SHP77 treated with DMSO at 0.1 percent for 48 hours (cell line): ENCODE measurements around the gene SNF8.
"Not testable (repeated sequence)": the region's sequence is repeated elsewhere in the genome, so short reads cannot be mapped to it uniquely, and the experiment has no call there.

Experiments used
- DNase-seq: peaks from one replicate; lab custom pipeline; 2025; lab: John Stamatoyannopoulos, UW

The SNF8 gene, protein sequence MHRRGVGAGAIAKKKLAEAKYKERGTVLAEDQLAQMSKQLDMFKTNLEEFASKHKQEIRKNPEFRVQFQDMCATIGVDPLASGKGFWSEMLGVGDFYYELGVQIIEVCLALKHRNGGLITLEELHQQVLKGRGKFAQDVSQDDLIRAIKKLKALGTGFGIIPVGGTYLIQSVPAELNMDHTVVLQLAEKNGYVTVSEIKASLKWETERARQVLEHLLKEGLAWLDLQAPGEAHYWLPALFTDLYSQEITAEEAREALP

GRCh38 chr17:48944515-48945260, at the start of gene SNF8:
TSS of gene SNF8 (minus strand) at chr17:48944842. CDS start at chr17:48944734, 108 bp downstream.
- peak; percentile 76 for DNase-seq

- DNase-seq: no peak
These were observed 49.3 kb upstream of the SNF8 start for GRCh38 chr17:48993951-48994350.

GRCh38 chr17:48993305-48993704, 48.7 kb upstream of the SNF8 start:
- DNase-seq: no peak

DNA sequence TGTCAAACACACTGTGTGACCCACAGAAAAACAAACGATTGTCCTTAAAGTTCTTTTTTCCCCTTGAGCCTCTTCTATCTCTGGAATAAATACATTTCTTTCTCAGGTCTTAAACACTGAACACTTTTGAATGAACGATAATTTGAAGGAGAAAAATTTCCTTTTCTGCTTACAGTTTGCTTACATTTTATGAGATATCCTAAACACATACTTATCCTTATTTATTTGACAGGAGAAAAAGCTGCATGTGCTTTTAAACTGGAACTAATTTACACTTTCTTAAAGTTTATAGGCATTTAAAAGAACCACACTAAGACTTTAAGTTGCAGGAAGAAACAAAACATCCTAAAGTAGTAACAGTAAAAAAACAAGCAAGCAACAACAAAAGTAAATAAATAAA, 47.8 kb upstream of the SNF8 start:
- no peak for DNase-seq

DNA sequence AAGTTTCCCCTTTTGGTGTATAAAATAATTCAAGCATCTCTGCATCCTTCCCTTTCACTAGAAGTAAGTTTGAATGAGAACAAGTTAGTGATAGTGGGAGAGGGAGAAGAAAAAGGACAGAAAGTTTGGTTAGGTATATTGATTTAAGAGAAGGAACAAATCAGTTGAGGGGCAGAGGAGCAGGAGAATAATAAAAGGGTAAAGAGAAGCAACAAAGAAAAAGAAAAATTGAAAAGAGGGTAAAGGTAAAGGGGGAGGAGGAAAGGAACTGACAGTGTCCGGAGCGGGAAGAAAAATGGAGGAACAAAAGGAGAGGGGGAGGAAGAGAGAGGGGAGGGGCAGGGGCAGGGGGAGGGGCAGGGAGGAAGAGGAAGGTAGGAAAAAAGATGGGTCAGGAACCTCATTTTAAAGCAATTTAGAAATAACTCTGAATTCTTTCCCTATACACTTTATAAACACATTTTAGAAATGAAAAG, 46.3 kb upstream of the SNF8 start:
- DNase-seq: no peak

DNA sequence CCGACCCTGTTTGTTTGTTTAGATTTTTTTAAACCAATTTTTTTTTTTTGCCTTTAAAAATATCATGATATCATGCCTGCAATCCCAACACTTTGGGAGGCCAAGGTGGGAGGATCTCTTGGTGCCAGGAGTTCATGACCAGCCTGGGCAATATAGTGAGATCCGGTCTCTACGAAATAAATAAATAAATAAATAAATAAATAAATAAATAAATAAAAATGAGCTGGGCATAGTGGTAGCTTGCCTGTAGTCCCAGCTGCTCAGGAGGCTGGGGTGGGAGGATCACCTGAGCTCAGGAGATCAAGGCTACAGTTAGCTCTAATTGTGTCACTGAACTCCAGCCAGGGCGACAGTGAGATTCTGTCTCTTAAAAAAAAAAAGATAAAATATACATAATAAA, 44.5 kb upstream of the SNF8 start:
- DNase-seq: no peak

GRCh38 chr17:48985436-48986245, 41.0 kb upstream of the SNF8 start:
- DNase-seq: no peak

DNA sequence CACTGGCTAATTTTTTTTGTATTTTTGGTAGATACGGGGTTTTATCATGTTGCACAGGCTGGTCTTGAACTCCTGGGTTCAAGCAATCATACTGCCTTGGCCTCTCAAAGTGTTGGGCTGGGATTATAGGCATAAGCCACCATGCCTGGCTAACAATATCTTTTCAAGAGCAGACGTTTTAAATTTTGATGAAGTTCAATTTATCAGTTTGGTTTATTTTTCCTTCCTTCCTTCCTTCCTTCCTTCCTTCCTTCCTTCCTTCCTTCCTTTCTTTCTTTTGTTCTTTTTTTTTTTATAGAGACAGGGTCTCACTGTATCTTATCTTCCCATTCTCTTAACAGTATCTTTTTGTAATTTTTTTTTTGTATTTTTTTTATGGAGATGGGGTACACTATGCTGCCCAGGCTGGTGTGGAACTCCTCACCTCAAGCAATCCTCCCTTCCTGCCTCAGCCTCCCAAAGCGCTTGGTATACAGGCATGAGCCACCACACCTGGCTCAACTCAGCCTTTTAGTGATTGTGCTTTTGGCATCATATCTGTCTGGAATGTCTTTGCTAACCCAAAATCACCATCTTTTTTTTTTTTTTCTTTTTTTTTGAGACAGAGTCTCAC, 37.4 kb upstream of the SNF8 start:
- DNase-seq: no peak

DNA sequence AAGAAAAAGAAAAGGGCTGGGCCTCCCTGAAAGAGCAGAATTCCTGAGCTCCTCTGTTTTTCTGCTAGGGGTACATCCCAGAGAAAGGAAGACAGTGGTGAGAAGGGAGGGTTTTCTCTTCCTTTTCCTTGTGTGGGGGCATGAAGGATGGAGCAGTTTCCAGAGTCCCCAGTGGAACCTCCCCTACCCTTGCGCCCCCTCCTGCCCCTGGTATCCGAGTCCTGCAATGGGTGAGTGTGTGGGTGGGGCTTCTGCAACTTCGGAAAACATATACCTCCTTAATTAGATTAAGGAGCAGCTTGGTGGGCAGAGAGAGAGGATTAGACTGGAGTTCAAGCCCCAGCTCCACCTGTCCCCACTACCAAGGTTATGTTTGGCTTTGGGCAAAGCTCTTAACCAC, 29.2 kb upstream of the SNF8 start:
- no peak for DNase-seq

GRCh38 chr17:48972749-48973097, 28.1 kb upstream of the SNF8 start:
- no peak for DNase-seq

GRCh38 chr17:48970865-48971687, 26.4 kb upstream of the SNF8 start:
- no peak for DNase-seq

GRCh38 chr17:48970224-48970623, 25.6 kb upstream of the SNF8 start:
- DNase-seq: no peak

DNA sequence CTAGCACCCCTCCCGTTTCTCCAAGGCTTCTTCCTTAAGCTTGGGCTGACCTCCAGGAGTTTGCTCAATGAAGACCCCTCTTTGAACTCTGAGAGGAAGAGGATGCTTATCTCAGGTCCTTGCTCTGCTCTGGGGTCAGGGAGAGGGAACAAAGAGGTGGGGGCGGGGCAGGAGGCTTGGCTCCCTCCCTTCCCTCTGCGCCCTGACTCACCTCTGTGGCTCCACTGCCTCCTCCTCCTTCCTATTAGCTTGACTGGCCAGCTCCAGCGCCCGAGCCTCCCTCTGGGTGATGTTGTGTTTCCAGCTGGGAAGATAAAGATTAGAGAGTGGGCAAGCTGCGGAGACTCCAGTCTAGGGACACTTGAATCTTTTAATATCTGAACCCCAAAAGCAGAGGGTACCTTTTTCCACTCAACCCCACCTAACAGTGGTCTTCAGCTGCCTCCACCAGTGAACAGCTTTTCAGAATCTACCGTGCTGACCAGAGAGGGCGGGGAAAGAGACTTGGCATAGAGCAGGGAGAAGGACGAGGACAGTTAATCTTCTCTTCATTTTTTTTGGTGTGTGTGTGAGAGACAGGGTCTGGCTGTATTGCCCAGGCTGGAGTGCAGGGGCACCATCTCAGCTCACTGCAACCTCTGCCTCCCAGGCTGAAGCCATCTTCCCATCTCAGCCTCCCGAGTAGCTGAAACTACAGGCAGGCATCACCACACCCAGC, 17.0 kb upstream of the SNF8 start:
- DNase-seq: no peak

DNA sequence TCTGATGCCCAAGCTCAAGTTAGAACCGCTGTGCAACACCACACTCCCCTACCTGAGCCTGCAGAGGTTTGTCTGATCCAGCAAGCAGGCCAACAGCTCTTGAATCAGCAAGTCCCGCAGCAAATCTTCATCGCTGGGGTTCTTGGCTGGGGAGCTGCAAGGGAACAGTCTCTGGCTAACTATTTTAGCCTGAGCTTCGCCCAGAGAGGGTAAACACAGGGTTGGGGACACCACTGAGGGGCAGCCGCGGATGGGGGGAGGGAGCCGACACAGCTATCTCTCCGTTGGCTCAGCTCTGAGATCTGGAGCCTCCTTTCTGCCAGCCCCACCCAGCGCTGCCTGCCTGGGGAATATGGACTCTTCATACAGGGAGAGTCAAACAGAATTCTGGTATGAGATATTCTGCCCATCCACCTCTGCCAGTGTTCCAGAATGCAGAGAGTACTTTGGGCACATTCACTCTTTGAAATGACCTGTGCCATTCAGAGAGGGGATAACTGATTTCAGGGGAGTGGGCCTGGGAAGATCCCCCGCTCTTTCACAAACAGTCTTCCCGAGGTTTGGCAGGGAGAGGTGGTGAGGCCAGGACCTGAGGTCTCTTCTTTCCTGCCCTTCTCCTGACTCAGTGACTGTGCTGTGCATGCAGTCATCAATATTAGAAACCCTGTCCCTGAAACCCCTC, 16.3 kb upstream of the SNF8 start:
- DNase-seq: no peak

DNA sequence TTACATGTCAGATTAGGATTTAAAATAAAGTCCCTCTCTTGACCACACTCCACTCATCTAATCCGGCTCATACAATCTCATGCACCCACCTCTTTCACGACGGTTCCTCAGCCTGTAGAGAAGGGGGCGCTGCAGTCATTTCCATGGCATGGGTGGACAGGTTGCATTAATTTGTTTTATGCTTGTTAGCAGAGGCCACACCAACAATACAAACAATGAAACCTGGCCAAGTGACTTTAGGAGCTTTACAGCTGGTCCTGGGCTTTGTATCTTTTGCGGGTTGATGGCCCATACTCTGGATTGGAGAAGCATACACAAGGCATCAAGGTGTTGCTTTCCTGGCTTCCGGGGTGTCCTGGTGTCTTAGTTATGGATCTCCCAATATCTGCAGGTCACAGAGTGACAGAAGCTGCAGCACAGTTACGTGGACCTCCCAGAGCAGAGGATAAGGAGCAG, 9.7 kb upstream of the SNF8 start:
- DNase-seq: no peak

DNA sequence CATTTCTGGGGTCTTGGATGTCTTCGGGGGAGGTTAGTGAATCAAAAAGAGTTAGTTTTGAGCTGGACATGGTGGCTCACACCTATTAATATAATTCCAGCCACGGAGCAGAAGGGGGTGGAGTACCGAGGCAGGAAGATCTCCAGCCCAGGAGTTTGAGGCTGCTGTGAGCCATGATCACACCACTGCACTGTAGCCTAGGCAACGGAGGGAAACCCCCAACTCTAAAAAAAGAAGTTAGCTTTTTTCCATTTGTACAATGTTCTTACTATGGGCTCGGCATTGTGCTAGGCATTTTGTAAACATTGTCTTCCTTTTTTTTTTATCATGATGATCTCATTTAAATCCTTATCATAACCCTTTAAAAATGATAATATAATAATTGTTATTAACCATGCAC, 8.3 kb upstream of the SNF8 start:
- no peak for DNase-seq

GRCh38 chr17:48951572-48951971, 6.9 kb upstream of the SNF8 start:
- DNase-seq: no peak

GRCh38 chr17:48945261-48945651, 614 bp upstream of the SNF8 start:
- DNase-seq: not testable (repeated sequence)

DNA sequence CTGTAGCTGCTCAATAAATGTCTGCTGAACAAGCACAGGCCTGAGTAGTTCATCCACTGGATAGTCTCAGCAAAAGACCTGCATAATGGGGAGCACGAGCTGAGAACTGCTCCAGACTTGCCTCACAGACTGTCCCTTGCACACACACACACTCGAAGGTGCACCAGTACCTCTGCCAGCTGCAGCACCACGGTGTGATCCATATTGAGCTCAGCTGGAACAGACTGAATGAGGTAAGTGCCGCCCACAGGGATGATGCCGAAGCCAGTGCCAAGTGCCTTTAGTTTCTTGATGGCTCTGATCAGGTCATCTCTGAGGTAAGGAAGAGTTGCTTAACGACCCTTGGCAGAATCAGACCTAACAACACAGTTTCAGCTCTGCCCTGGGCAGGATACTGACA, 11.6 kb downstream of the SNF8 start:
- DNase-seq: no peak

GRCh38 chr17:48930435-48930873, 14.2 kb downstream of the SNF8 start:
- no peak for DNase-seq
